Smooth muscle cell (in vitro differentiated cells): ENCODE results near the gene MAN1A1. TPM values are rescaled to one million over a fixed set of nuclear protein-coding genes. Genes with fewer than 3 reads are reported as not detected.

Source experiments
- DNase-seq: peaks from one replicate; lab custom pipeline; 2025; ENCODE audit not compliant: unreplicated experiment; lab: John Stamatoyannopoulos, UW
- H2AFZ ChIP-seq: fragments of 200-600 bp; sonication (generic); 2 replicates; pipeline ENCODE4 v1.6.0; 2016; ENCODE audit warnings: antibody characterized with exemption, low read depth, mild to moderate bottlenecking
- H3F3A ChIP-seq: fragments of 200-600 bp; sonication (generic); 2 replicates; pipeline ENCODE4 v1.6.0; 2017; ENCODE audit warnings: antibody characterized with exemption, low read depth
- H3K27ac ChIP-seq: fragments of 200-600 bp; sonication (generic); 2 replicates; pipeline ENCODE4 v1.5.1; 2016; ENCODE audit warnings: low read depth, mild to moderate bottlenecking
- H3K27me3 ChIP-seq: fragments of 200-600 bp; sonication (generic); 2 replicates; pipeline ENCODE4 v1.6.1; 2016; ENCODE audit warnings: low read depth, mild to moderate bottlenecking
- H3K36me3 ChIP-seq: fragments of 200-600 bp; sonication (generic); 2 replicates; pipeline ENCODE4 v1.5.1; 2016; ENCODE audit warnings: low read depth
- H3K4me1 ChIP-seq: fragments of 200-600 bp; sonication (generic); 2 replicates; pipeline ENCODE4 v1.5.1; 2016; ENCODE audit warnings: low read depth
- H3K4me2 ChIP-seq: fragments of 200-600 bp; sonication (generic); 2 replicates; pipeline ENCODE4 v1.6.0; 2016; ENCODE audit warnings: mild to moderate bottlenecking
- H3K4me3 ChIP-seq: fragments of 200-600 bp; sonication (generic); 2 replicates; pipeline ENCODE4 v1.5.1; 2016; ENCODE audit warnings: mild to moderate bottlenecking
- H3K79me2 ChIP-seq: fragments of 200-600 bp; sonication (generic); 2 replicates; pipeline ENCODE4 v1.6.0; 2016; ENCODE audit warnings: low read depth, mild to moderate bottlenecking
- H3K9ac ChIP-seq: fragments of 200-600 bp; sonication (generic); 2 replicates; pipeline ENCODE4 v1.6.0; 2016; ENCODE audit warnings: low read depth
- H3K9me3 ChIP-seq: fragments of 200-600 bp; sonication (generic); replicated peaks from 2 replicates; pipeline ENCODE4 v1.5.1; 2016; ENCODE audit warnings: low read depth
- H4K20me1 ChIP-seq: fragments of 200-600 bp; sonication (generic); 2 replicates; pipeline ENCODE4 v1.6.0; 2016; ENCODE audit warnings: low read depth
- CTCF ChIP-seq: fragments of 200-600 bp; sonication (generic); IDR thresholded peaks from 2 replicates; pipeline ENCODE4 v1.5.1; 2017; ENCODE audit warnings: borderline replicate concordance, mild to moderate bottlenecking, antibody characterized with exemption; ENCODE audit not compliant: insufficient read depth, poor library complexity, severe bottlenecking
- WGBS: methylation state at CpG from one replicate; pipeline ENCODE4 v1.1.7; 2016; ENCODE audit warnings: low lambda C conversion rate; 5-methylcytosine and 5-hydroxymethylcytosine counted together
- polyA plus RNA-seq: library from polyadenylated mRNA; unstranded; fragments of >200 nt; fragmentation: Nextera tagmentation; extraction: Ambion mirVana; gene quantifications from 2 replicates; pipeline ENCODE4 v1.2.1, GENCODE V29; 2016
- total RNA-seq: library from RNA; depleted of rRNA; stranded (reverse); fragments of >200 nt; gene quantifications from 2 replicates; pipeline ENCODE4 v1.2.3, GENCODE V29; 2014

Gene MAN1A1
- total and polyA plus RNA-seq, 2 experiments from 2014 or later = 57.1 to 127 TPM

GRCh38 chr6:119259027-119259426 lies 90.5 kb downstream of the MAN1A1 start:
- WGBS = 79% methylated on average over 1 of the region's 1 CpG
- H3K4me2 ChIP-seq = no peak overlapping the region
- H3K9me3 ChIP-seq = no peaks in the 10 kb centered on the region
- peaks cover 4% of the 10 kb centered on the region for H3F3A ChIP-seq
- TF ChIP-seq CTCF = no peak
- H3K9ac ChIP-seq = no peak overlapping the region
- no peak overlapping the region for H2AFZ ChIP-seq
- H3K36me3 ChIP-seq = no peaks in the 10 kb centered on the region
- no peaks in the 10 kb centered on the region for H3K27me3 ChIP-seq
- no peaks in the 10 kb centered on the region for H3K4me1 ChIP-seq
- no peak for DNase-seq
- no peak overlapping the region for H3K27ac ChIP-seq
- H4K20me1 ChIP-seq = no peaks in the 10 kb centered on the region
- H3K79me2 ChIP-seq = peaks cover 55% of the 10 kb centered on the region
- H3K4me3 ChIP-seq = no peak overlapping the region

- Histone ChIP-seq H3K27me3 (no peaks in the 10 kb centered on the region), H3K4me3 (no peak overlapping the region), H3K9me3 (no peaks in the 10 kb centered on the region), H3K36me3 (no peaks in the 10 kb centered on the region), H3K27ac (no peak overlapping the region), H3K9ac (no peak overlapping the region), H3F3A (peaks cover 4% of the 10 kb centered on the region), H3K79me2 (peaks cover 62% of the 10 kb centered on the region), H3K4me1 (no peaks in the 10 kb centered on the region), H3K4me2 (no peak overlapping the region), H4K20me1 (no peaks in the 10 kb centered on the region), H2AFZ (no peak overlapping the region)
- TF ChIP-seq CTCF = no peak
- DNase-seq = no peak
- 87% methylated on average over 1 of the region's 1 CpG for WGBS
Measured at GRCh38 chr6:119257726-119258125, 91.8 kb downstream of the MAN1A1 start.

- Histone ChIP-seq H3K36me3 (no peaks in the 10 kb centered on the region), H3F3A (peaks cover 4% of the 10 kb centered on the region), H3K27ac (no peak overlapping the region), H3K4me1 (no peaks in the 10 kb centered on the region), H3K9me3 (no peaks in the 10 kb centered on the region), H3K27me3 (no peaks in the 10 kb centered on the region), H3K79me2 (peaks cover 66% of the 10 kb centered on the region), H3K4me3 (no peak overlapping the region), H3K4me2 (no peak overlapping the region), H3K9ac (no peak overlapping the region), H4K20me1 (no peaks in the 10 kb centered on the region), H2AFZ (no peak overlapping the region)
- no peak for TF ChIP-seq CTCF
- 74% methylated on average over 2 of the region's 2 CpGs for WGBS
- no peak for DNase-seq
Measured at GRCh38 chr6:119256978-119257462, 92.5 kb downstream of the MAN1A1 start.

GRCh38 chr6:119256392-119256791 lies 93.2 kb downstream of the MAN1A1 start:
- H3K9me3 ChIP-seq = no peaks in the 10 kb centered on the region
- no peaks in the 10 kb centered on the region for H3K36me3 ChIP-seq
- no peaks in the 10 kb centered on the region for H3K4me1 ChIP-seq
- H3K9ac ChIP-seq = no peak overlapping the region
- H3K27me3 ChIP-seq = no peaks in the 10 kb centered on the region
- H2AFZ ChIP-seq = no peak overlapping the region
- H3K79me2 ChIP-seq = peaks cover 71% of the 10 kb centered on the region
- no peaks in the 10 kb centered on the region for H4K20me1 ChIP-seq
- H3K27ac ChIP-seq = no peak overlapping the region
- DNase-seq = no peak
- no peak overlapping the region for H3K4me2 ChIP-seq
- H3F3A ChIP-seq = peaks cover 4% of the 10 kb centered on the region
- H3K4me3 ChIP-seq = no peak overlapping the region
- TF ChIP-seq CTCF = no peak
- WGBS = 90% methylated on average over 5 of the region's 5 CpGs
